H1 (cell line): ENCODE measurements around the gene EXOSC7. TPM values are rescaled to one million over a fixed set of nuclear protein-coding genes. Genes with fewer than 3 reads are reported as not detected.

ENCODE experiments used
- CTCF ChIA-PET: fragments of 300-600 bp; sonication (Branson Sonifier 250); formaldehyde crosslinking; loops from one replicate; lab custom pipeline; 2021; ENCODE audit not compliant: partially characterized antibody; lab: Charles Lee
- POLR2A ChIA-PET: fragments of 300-600 bp; sonication (Branson Sonifier 250); formaldehyde crosslinking; loops from one replicate; lab custom pipeline; 2021; ENCODE audit warnings: inconsistent platforms; ENCODE audit not compliant: partially characterized antibody; lab: Charles Lee
- DNase-seq, 2 experiments: peaks; one replicate each; pipeline versions ENCODE4 v3.0.0 to v3.0.0-alpha.2; 2010 to 2022; ENCODE audit warnings: low spot score in 2 of 2, low read depth in 1 of 2, mixed read lengths in 1 of 2
- FAIRE-seq: peaks from 2 replicates; lab custom pipeline; 2011; peaks lifted over from hg19 to GRCh38; lab: Jason Lieb, UNC
- H2AFZ ChIP-seq: 2 replicates; pipeline ENCODE4 v1.8.1; 2012; ENCODE audit warnings: low read length, inconsistent platforms
- H2AK5ac ChIP-seq: 2 replicates; pipeline ENCODE4 v1.6.1; 2013; ENCODE audit warnings: low read depth, low read length
- H2BK120ac ChIP-seq: replicated peaks from 2 replicates; pipeline ENCODE3; 2013; ENCODE audit warnings: low read depth, low read length, inconsistent platforms
- H2BK12ac ChIP-seq: 2 replicates; pipeline ENCODE4 v1.6.1; 2013; ENCODE audit warnings: low read depth, low read length
- H2BK15ac ChIP-seq: 2 replicates; pipeline ENCODE4 v1.6.1; 2013; ENCODE audit warnings: low read length
- H2BK20ac ChIP-seq: 2 replicates; pipeline ENCODE4 v1.6.1; 2013; ENCODE audit warnings: low read length
- H2BK5ac ChIP-seq: 2 replicates; pipeline ENCODE4 v1.6.1; 2013; ENCODE audit warnings: low read depth, low read length
- H3K14ac ChIP-seq: 2 replicates; pipeline ENCODE4 v1.6.1; 2013; ENCODE audit warnings: inconsistent platforms; ENCODE audit not compliant: insufficient read length
- H3K18ac ChIP-seq: 2 replicates; pipeline ENCODE4 v1.6.1; 2013; ENCODE audit warnings: low read length; ENCODE audit errors: extremely low read depth
- H3K23ac ChIP-seq: 2 replicates; pipeline ENCODE4 v1.6.1; 2013; ENCODE audit warnings: inconsistent platforms; ENCODE audit not compliant: insufficient read length
- H3K23me2 ChIP-seq: 2 replicates; pipeline ENCODE4 v1.6.1; 2013; ENCODE audit warnings: low read depth, low read length
- H3K27ac ChIP-seq: 2 replicates; pipeline ENCODE4 v1.6.1; 2011; ENCODE audit warnings: low read depth, low read length, inconsistent platforms
- H3K27me3 ChIP-seq, 4 experiments: replicated peaks in 1 of 4; 1 replicate in 1 of 4; 2 replicates in 3 of 4; pipeline versions ENCODE4 v1.6.1 to v1.8.1; 2011 to 2013; ENCODE audit warnings: low read length in 3 of 4, mild to moderate bottlenecking in 3 of 4, inconsistent platforms in 2 of 4, mixed read lengths in 2 of 4, moderate library complexity in 1 of 4; ENCODE audit not compliant: control insufficient read depth in 3 of 4, insufficient read depth in 3 of 4; ENCODE audit errors: extremely low read depth in 1 of 4
- H3K36me3 ChIP-seq, 4 experiments: 2 replicates each; pipeline versions ENCODE4 v1.6.1 to v1.8.1; 2011 to 2013; ENCODE audit warnings: mild to moderate bottlenecking in 4 of 4, low read length in 3 of 4, moderate library complexity in 2 of 4, control low read depth in 1 of 4, inconsistent platforms in 1 of 4; ENCODE audit not compliant: insufficient read depth in 4 of 4, control insufficient read depth in 2 of 4
- H3K4ac ChIP-seq: replicated peaks from 2 replicates; pipeline ENCODE3; 2013; ENCODE audit warnings: low read length, low read depth, mixed read lengths, inconsistent platforms; ENCODE audit not compliant: insufficient read length
- H3K4me1 ChIP-seq, 4 experiments: replicated peaks in 1 of 4; 1 replicate in 1 of 4; 2 replicates in 3 of 4; pipeline versions ENCODE4 v1.6.1 to v1.8.1; 2011 to 2013; ENCODE audit warnings: low read length in 3 of 4, inconsistent platforms in 2 of 4, mixed read lengths in 1 of 4; ENCODE audit not compliant: insufficient read depth in 4 of 4, control insufficient read depth in 3 of 4
- H3K4me2 ChIP-seq, 2 experiments: 2 replicates each; pipeline versions ENCODE4 v1.6.1 to v1.8.1; 2011 to 2013; ENCODE audit warnings: low read depth in 2 of 2, low read length in 2 of 2, control low read depth in 1 of 2, inconsistent platforms in 1 of 2, mild to moderate bottlenecking in 1 of 2; ENCODE audit not compliant: insufficient read depth in 1 of 2
- H3K4me3 ChIP-seq, 4 experiments: fragments of 200-600, 300-600 bp in 1 of 4; sonication (generic), shearing (Covaris generic), sonication (Bioruptor Twin) in 1 of 4; 2 replicates each; pipeline versions ENCODE4 v1.5.1 to v1.8.1; 2011 to 2016; ENCODE audit warnings: low read length in 4 of 4, low read depth in 3 of 4, control low read depth in 2 of 4, inconsistent platforms in 2 of 4, mild to moderate bottlenecking in 2 of 4, mixed read lengths in 1 of 4, moderate library complexity in 1 of 4; ENCODE audit not compliant: insufficient read depth in 2 of 4; ENCODE audit errors: extremely low read depth in 1 of 4
- H3K56ac ChIP-seq: replicated peaks from 2 replicates; pipeline ENCODE3; 2013; ENCODE audit warnings: low read depth, mild to moderate bottlenecking, mixed read lengths, low read length, inconsistent platforms; ENCODE audit not compliant: insufficient read length
- H3K79me1 ChIP-seq: 2 replicates; pipeline ENCODE4 v1.6.1; 2013; ENCODE audit warnings: low read depth, low read length, control low read depth
- H3K79me2 ChIP-seq, 2 experiments: 2 replicates each; pipeline versions ENCODE4 v1.6.1 to v1.8.1; 2012 to 2013; ENCODE audit warnings: low read length in 2 of 2, mild to moderate bottlenecking in 2 of 2, inconsistent platforms in 1 of 2; ENCODE audit not compliant: insufficient read depth in 2 of 2, control insufficient read depth in 1 of 2
- H3K9ac ChIP-seq, 4 experiments: replicated peaks in 1 of 4; 1 replicate in 1 of 4; 2 replicates in 3 of 4; pipeline versions ENCODE4 v1.6.1 to v1.8.1; 2011 to 2013; ENCODE audit warnings: low read depth in 3 of 4, low read length in 3 of 4, control low read depth in 2 of 4, mild to moderate bottlenecking in 2 of 4, moderate library complexity in 2 of 4, inconsistent platforms in 1 of 4; ENCODE audit errors: extremely low read depth in 1 of 4
- H3K9me3 ChIP-seq, 2 experiments: 2 replicates each; pipeline versions ENCODE4 v1.6.1 to v1.8.1; 2012 to 2013; ENCODE audit warnings: mild to moderate bottlenecking in 2 of 2, moderate library complexity in 2 of 2, control low read depth in 1 of 2, inconsistent platforms in 1 of 2, low read depth in 1 of 2, low read length in 1 of 2, mixed read lengths in 1 of 2; ENCODE audit not compliant: insufficient read depth in 2 of 2
- H4K20me1 ChIP-seq, 2 experiments: replicated peaks in 1 of 2; 2 replicates each; pipeline versions ENCODE3 to v1.8.1; 2011 to 2013; ENCODE audit warnings: inconsistent platforms in 2 of 2, low read length in 2 of 2, mild to moderate bottlenecking in 1 of 2; ENCODE audit not compliant: insufficient read depth in 2 of 2, control insufficient read depth in 1 of 2
- H4K5ac ChIP-seq: 2 replicates; pipeline ENCODE4 v1.6.1; 2013; ENCODE audit warnings: low read length, low read depth, mixed read lengths, inconsistent platforms; ENCODE audit not compliant: insufficient read length
- H4K8ac ChIP-seq: 2 replicates; pipeline ENCODE4 v1.8.0; 2013; ENCODE audit warnings: mild to moderate bottlenecking, moderate library complexity, low read length, inconsistent platforms; ENCODE audit not compliant: insufficient read depth; ENCODE audit errors: extremely low read depth
- H4K91ac ChIP-seq: replicated peaks from 2 replicates; pipeline ENCODE3; 2013; ENCODE audit warnings: low read length, mixed read lengths, inconsistent platforms; ENCODE audit not compliant: insufficient read length
- CHD2 ChIP-seq: IDR thresholded peaks from 2 replicates; pipeline ENCODE4 v1.6.1; 2012; ENCODE audit warnings: low read length, improper control_type of control experiment
- GABPA ChIP-seq: IDR thresholded peaks from 2 replicates; pipeline ENCODE4 v1.6.1; 2011; ENCODE audit warnings: mild to moderate bottlenecking, low read length, moderate library complexity, borderline replicate concordance; ENCODE audit not compliant: insufficient read depth
- RAD21 ChIP-seq, 2 experiments: IDR thresholded peaks in 1 of 2; conservative IDR thresholded peaks in 1 of 2; 2 replicates each; pipeline ENCODE4 v1.6.1; 2011; ENCODE audit warnings: low read depth in 2 of 2, low read length in 2 of 2, improper control_type of control experiment in 1 of 2, inconsistent platforms in 1 of 2, mild to moderate bottlenecking in 1 of 2, moderate library complexity in 1 of 2
- RXRA ChIP-seq: IDR thresholded peaks from 2 replicates; pipeline ENCODE4 v1.6.1; 2011; ENCODE audit warnings: low read depth, mild to moderate bottlenecking, low read length, moderate library complexity; ENCODE audit not compliant: insufficient read depth
- SRF ChIP-seq: IDR thresholded peaks from 2 replicates; pipeline ENCODE4 v1.6.1; 2011; ENCODE audit warnings: mild to moderate bottlenecking, low read depth, low read length, moderate library complexity
- TAF1 ChIP-seq: IDR thresholded peaks from 2 replicates; pipeline ENCODE4 v1.6.1; 2011; ENCODE audit warnings: mild to moderate bottlenecking, low read depth, low read length
- TCF12 ChIP-seq: IDR thresholded peaks from 2 replicates; pipeline ENCODE4 v1.6.1; 2011; ENCODE audit warnings: low read depth, mild to moderate bottlenecking, low read length
- WGBS, 2 experiments: shearing (Covaris generic) in 1 of 2; methylation state at CpG; one replicate each; pipeline versions ENCODE4 v1.1.6 to v1.1.7; 2013 to 2015; ENCODE audit warnings: low lambda C conversion rate in 2 of 2, mixed read lengths in 2 of 2, inconsistent platforms in 1 of 2, low coverage in 1 of 2, missing lambda C conversion rate in 1 of 2; ENCODE audit not compliant: insufficient replicate concordance in 2 of 2, insufficient coverage in 1 of 2, insufficient read length in 1 of 2; ENCODE audit errors: extremely low coverage in 1 of 2, missing lambda C conversion rate in 1 of 2; 5-methylcytosine and 5-hydroxymethylcytosine counted together
- polyA plus RNA-seq, 7 experiments: library from polyadenylated mRNA; depleted of rRNA in 3 of 7; stranded (reverse) in 5 of 7; unstranded in 2 of 7; fragments of >200 nt in 5 of 7; fragments of 200-250 nt in 2 of 7; gene quantifications; 1 replicate in 5 of 7; 2 replicates in 1 of 7; 4 replicates in 1 of 7; pipeline versions ENCODE4 v1.2.1 to v1.2.3, GENCODE V29; 2011 to 2013; ENCODE audit warnings: missing spikeins in 2 of 7, mixed read lengths in 2 of 7
- total RNA-seq: library from RNA; stranded (reverse); fragmentation: NEBNext Ultra II Directional; extraction: Animal tissue kit (Norgen Biotek cat#: 25700); gene quantifications from 2 replicates; pipeline ENCODE4 v1.2.1, GENCODE V29; 2021

The EXOSC7 gene
- total and polyA plus RNA-seq, 2 of the 8 experiments (the other 6 are each of a cell fraction or from before 2014, with no cell fraction given): 92.7 to 94.5 TPM

GRCh38 chr3:44960387-44961026 is 15.5 kb upstream of the EXOSC7 start:
- FAIRE-seq: no peak

More at GRCh38 chr3:44960387-44961026, 15.5 kb upstream of the EXOSC7 start:
- Histone ChIP-seq H2AK5ac (no peak overlapping the region), H3K9me3 (no peaks in the 10 kb centered on the region), H3K56ac (no peak overlapping the region), H3K79me1 (peaks cover 7% of the 10 kb centered on the region), H3K9ac (no peak overlapping the region), H3K14ac (no peak overlapping the region), H4K20me1 (peaks cover 3 to 4% of the 10 kb centered on the region in 2 experiments), H2BK5ac (no peak overlapping the region; the same call in 1 of the 2 replicates), H3K4me3 (no peak overlapping the region), H2BK15ac (no peak overlapping the region), H3K18ac (no peak overlapping the region), H4K8ac (no peak overlapping the region), H4K91ac (no peak overlapping the region), H2BK20ac (no peak overlapping the region), H3K23ac (no peak overlapping the region), H3K36me3 (peaks cover 0 to 3% (median 0%) of the 10 kb centered on the region in 4 experiments; a peak in 1 of 8 replicates), H2BK120ac (no peak overlapping the region), H4K5ac (no peak overlapping the region)
- 84% methylated on average over 3 of the region's 3 CpGs; no CpG with 5 or more reads in 1 of the 2 experiments for WGBS, 2 experiments
- CTCF ChIA-PET: interaction anchor here (1.2 to 1.5 kb wide), 2 partner anchors 16 to 32 kb away, joined by 3 read pairs; partner anchors contain the start of genes EXOSC7 and ZDHHC3
- DNase-seq: no peak
- no peak for TF ChIP-seq GABPA
- TF ChIP-seq RXRA: no peak
- no peak for TF ChIP-seq CHD2
- TF ChIP-seq RAD21 (IDR thresholded peaks at IDR 0.05 in 1 of 2, conservative IDR thresholded peaks at IDR 0.05 in 1 of 2; ENCODE audit: low read depth in 2 of 2, low read length in 2 of 2): no peak
- no peak for TF ChIP-seq TCF12
- no peak for TF ChIP-seq TAF1
- no peak for TF ChIP-seq SRF
- TF ChIP-seq, all 59 proteins: peak for 0
- no peak overlapping the region for H3K4ac ChIP-seq
- no peak overlapping the region for H2BK12ac ChIP-seq
- H3K79me2 ChIP-seq: peaks cover 6 to 63% of the 10 kb centered on the region in 2 experiments; a peak in 3 of 4 replicates
- no peaks in the 10 kb centered on the region for H3K23me2 ChIP-seq
- no peak overlapping the region for H2AFZ ChIP-seq
- no peak overlapping the region for H3K27ac ChIP-seq
- no peak overlapping the region for H3K4me2 ChIP-seq
- H3K4me1 ChIP-seq: no peaks in the 10 kb centered on the region
- POLR2A ChIA-PET: interaction anchor here (5.2 kb wide), 1 partner anchor 16 kb away, joined by 34 read pairs; the partner anchor contains the start of genes EXOSC7 and ZDHHC3
- peaks cover 0 to 1% (median 0%) of the 10 kb centered on the region in 4 experiments; a peak in 1 of 7 replicates for H3K27me3 ChIP-seq
